Measurements from ENCODE around the gene STK32C.
"Not testable (repeated sequence)": the region's sequence is repeated elsewhere in the genome, so short reads cannot be mapped to it uniquely, and the experiment has no call there.

STK32C gene

GRCh38 chr10:132270256-132270655 lies 37.5 kb downstream of the STK32C start:
- FAIRE-seq (no peak), DNase-seq (ENCODE audit: insufficient read length, low spot score) (no peak)

- DNase-seq (ENCODE audit: insufficient read length, low spot score) = no peak
- FAIRE-seq = no peak
Observed at GRCh38 chr10:132269266-132270230, 38.2 kb downstream of the STK32C start.

- not testable (repeated sequence) for DNase-seq (ENCODE audit: insufficient read length, low spot score); FAIRE-seq
Observed at GRCh38 chr10:132267916-132268315, 39.8 kb downstream of the STK32C start.

- DNase-seq (ENCODE audit: insufficient read length, low spot score) (no peak), FAIRE-seq (no peak)
Observed at GRCh38 chr10:132266594-132267161, 41.1 kb downstream of the STK32C start.

- FAIRE-seq = no peak
Observed at GRCh38 chr10:132265890-132266496, 41.8 kb downstream of the STK32C start.

GRCh38 chr10:132264966-132265889 lies 42.5 kb downstream of the STK32C start:
- no peak for DNase-seq (ENCODE audit: insufficient read length, low spot score)
- FAIRE-seq = no peak

More at GRCh38 chr10:132265890-132266496, 41.8 kb downstream of the STK32C start:
- no peak for DNase-seq (ENCODE audit: insufficient read length, low spot score)

- no peak for FAIRE-seq
- DNase-seq (ENCODE audit: insufficient read length, low spot score) = no peak
Observed at GRCh38 chr10:132264306-132264950, 43.3 kb downstream of the STK32C start.

GRCh38 chr10:132263866-132264265 lies 43.9 kb downstream of the STK32C start:
- DNase-seq (ENCODE audit: insufficient read length, low spot score) = no peak
- FAIRE-seq = no peak

GRCh38 chr10:132259702-132260482 lies 47.9 kb downstream of the STK32C start:
- no peak for FAIRE-seq
- DNase-seq (ENCODE audit: insufficient read length, low spot score) = no peak

GRCh38 chr10:132258423-132258822 lies 49.3 kb downstream of the STK32C start:
- FAIRE-seq (no peak), DNase-seq (ENCODE audit: insufficient read length, low spot score) (no peak)

- DNase-seq (ENCODE audit: insufficient read length, low spot score) = no peak
- no peak for FAIRE-seq
Observed at GRCh38 chr10:132257907-132258306, 49.8 kb downstream of the STK32C start.

- no peak for FAIRE-seq
- DNase-seq (ENCODE audit: insufficient read length, low spot score) = peak; percentile 71
Observed at GRCh38 chr10:132257271-132257670, 50.5 kb downstream of the STK32C start.

GRCh38 chr10:132256866-132257265 lies 50.9 kb downstream of the STK32C start:
- FAIRE-seq (no peak), DNase-seq (ENCODE audit: insufficient read length, low spot score) (no peak)

GRCh38 chr10:132255489-132256344 lies 52.0 kb downstream of the STK32C start:
- no peak for FAIRE-seq
- DNase-seq (ENCODE audit: insufficient read length, low spot score) = no peak

GRCh38 chr10:132254841-132255240 lies 52.9 kb downstream of the STK32C start:
- no peak for FAIRE-seq
- no peak for DNase-seq (ENCODE audit: insufficient read length, low spot score)

GRCh38 chr10:132253092-132253687 lies 54.6 kb downstream of the STK32C start:
- FAIRE-seq = no peak

GRCh38 chr10:132252412-132252811 lies 55.3 kb downstream of the STK32C start:
- DNase-seq (ENCODE audit: insufficient read length, low spot score) (no peak), FAIRE-seq (no peak)

More at GRCh38 chr10:132253092-132253687, 54.6 kb downstream of the STK32C start:
- no peak for DNase-seq (ENCODE audit: insufficient read length, low spot score)

GRCh38 chr10:132251928-132252327 lies 55.8 kb downstream of the STK32C start:
- no peak for DNase-seq (ENCODE audit: insufficient read length, low spot score)

More at GRCh38 chr10:132251928-132252327, 55.8 kb downstream of the STK32C start:
- no peak for FAIRE-seq
